GM21381 (cell line): Measurements from ENCODE around the gene UBTD2.
"Not testable (repeated sequence)": the region's sequence is repeated elsewhere in the genome, so short reads cannot be mapped to it uniquely, and the experiment has no call there.

Source experiments
- ATAC-seq: cut with Tn5 transposase; IDR thresholded peaks from one replicate; pipeline ENCODE4 v1.9.1; 2021; ENCODE audit warnings: mild to moderate bottlenecking, moderate library complexity; ENCODE audit not compliant: unreplicated experiment

Gene UBTD2, protein sequence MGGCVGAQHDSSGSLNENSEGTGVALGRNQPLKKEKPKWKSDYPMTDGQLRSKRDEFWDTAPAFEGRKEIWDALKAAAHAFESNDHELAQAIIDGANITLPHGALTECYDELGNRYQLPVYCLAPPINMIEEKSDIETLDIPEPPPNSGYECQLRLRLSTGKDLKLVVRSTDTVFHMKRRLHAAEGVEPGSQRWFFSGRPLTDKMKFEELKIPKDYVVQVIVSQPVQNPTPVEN

GRCh38 chr5:172283020-172283861 is at the start of gene UBTD2:
Gene UBTD2, minus strand, starts transcription at chr5:172283764. Its CDS starts 99 bp downstream, at chr5:172283665.
- peak; percentile 85 for ATAC-seq

GRCh38 chr5:172326901-172327300 is 43.3 kb upstream of the UBTD2 start:
- not testable (repeated sequence) for ATAC-seq

DNA sequence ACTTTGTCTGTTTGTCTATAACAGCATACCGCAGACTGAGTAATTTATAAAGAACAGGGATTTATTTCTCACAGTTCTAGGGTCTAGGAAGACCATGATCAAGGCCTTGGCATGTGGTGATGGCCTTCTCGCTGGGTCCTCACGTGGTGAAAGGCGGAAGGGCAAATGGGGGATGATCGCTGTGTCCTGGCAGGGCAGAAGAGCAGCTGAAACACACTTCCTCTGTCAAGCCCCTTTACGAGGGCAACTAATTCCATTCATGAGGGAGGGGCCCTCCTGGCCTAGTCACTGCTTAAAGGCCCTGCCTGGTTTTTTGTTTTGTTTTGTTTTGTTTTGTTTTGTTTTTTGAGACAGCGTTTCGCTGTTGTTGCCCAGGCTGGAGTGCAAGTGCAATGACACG is 41.9 kb upstream of the UBTD2 start:
- no peak for ATAC-seq

DNA sequence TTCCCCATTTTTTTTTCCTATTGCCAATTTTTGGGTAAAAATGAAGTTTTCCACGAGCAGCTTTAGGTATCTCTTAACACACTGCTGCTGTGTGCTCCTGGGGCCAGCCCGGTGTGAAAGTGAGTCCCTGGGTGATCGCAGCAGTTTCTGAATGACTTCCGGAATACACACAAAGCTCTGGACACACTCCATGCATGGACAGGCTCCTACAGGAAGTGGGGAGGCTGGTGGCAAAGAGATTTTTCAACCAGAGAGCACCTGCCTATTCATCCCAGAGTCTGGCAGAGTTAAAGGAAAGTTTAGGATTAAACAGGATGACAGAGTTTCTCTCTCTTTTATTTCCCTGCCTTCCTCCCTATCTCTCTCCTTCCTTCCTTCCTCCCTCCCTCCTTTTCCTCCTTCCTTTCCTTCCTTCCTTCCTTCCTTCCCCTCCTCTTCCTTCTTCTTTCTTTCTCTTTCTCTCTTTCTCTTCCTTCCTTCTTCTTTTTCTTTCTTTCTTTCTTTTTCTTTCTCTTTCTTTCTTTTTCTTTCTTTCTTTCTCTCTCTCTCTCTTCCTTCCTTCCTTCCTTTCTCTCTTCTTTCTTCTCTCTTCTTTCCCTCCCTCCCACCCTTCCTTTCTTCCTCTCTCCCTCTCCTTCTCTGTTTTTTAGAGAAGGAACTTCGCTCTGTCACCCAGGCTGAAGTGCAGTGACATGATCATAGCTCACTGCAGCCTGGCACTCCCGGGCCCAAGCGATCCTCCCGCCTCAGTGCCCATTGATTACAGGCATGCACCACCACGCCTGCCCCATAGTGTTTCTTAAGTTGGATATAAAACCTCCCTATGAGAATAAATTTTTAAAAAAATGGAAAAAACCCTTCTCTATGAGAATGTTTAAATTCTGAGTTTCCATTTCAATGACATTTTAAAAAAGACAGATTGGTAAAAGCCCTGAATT is 38.7 kb upstream of the UBTD2 start:
- ATAC-seq: no peak

DNA sequence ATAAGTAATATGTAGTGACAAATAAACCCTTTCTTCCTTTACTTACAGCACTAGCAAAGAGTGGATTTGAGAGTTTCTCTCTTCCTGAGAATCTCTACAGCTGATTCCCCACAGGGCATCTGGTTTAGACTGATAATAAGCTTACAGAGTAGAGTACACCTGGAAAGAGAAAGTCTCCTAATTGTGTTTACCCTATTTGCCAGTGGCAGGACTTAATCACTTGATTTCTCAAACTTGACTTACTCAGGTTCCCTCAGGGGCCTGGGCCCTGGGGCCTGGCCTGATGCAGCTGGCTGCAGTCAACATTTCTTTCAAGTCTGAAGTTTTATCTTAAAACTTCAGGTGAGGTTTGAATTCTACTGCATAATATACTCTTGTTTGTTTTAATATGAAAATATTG is 38.0 kb upstream of the UBTD2 start:
- no peak for ATAC-seq

GRCh38 chr5:172319708-172320441 is 36.3 kb upstream of the UBTD2 start:
- ATAC-seq: no peak

- ATAC-seq: no peak
Measured at GRCh38 chr5:172315587-172316493, 32.3 kb upstream of the UBTD2 start.

GRCh38 chr5:172313915-172314314 is 30.4 kb upstream of the UBTD2 start:
- no peak for ATAC-seq

DNA sequence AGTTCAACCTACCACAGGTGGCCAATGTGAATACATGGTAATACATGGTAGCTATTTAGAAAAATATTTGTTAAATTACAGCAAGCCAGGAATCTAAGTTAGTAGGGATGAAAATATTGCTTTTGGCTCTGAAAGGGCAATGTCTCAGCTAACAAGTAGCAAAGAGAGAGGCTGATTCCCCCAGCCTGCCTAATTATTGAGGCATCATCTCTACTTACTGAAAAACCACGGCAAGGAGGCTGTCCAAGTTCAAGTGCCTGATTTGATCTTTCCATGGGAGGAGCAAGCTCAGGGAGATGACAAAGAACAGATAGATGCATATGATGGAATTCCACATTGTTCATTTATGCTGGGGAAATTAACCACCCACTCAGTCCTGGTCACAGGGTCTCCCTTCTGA is 28.7 kb upstream of the UBTD2 start:
- ATAC-seq: no peak

DNA sequence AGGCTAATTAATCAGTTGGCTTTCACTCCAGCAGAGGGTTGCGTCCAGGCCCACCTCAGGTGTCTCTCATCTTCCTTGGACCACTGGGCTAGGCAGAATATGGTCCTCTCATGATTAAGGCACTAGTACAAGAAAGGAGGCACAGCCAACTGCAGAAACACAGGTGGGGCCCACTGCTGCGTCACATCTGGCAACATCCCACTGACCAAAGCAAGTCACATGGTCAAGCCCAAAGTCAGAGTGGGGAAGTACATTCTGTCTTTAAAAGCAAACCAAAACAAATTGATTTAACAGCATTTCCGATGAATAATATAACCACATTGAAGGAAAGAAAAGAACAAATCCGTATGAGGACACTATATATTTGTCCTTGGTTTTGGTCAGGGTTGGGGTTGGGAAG is 28.0 kb upstream of the UBTD2 start:
- ATAC-seq: no peak

- no peak for ATAC-seq
Measured at GRCh38 chr5:172311026-172311425, 27.5 kb upstream of the UBTD2 start.

DNA sequence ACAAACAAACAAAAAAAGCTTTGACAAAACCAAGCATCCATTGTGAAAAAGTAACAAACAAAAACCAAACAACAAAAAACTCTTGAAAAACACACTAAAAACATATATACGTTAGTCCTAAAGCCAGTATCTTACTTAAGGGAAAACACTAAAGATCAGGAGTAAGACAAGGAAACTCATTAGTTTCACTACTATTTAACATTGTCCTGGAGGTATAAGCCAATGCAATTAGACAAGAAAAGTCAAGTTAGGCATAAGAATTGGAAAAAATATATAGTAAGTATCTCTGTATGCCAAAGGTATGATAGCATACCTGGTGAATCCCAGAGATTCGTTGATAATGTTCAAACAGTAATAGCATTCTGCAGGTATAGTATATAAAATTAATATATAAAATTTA is 21.8 kb upstream of the UBTD2 start:
- no peak for ATAC-seq

DNA sequence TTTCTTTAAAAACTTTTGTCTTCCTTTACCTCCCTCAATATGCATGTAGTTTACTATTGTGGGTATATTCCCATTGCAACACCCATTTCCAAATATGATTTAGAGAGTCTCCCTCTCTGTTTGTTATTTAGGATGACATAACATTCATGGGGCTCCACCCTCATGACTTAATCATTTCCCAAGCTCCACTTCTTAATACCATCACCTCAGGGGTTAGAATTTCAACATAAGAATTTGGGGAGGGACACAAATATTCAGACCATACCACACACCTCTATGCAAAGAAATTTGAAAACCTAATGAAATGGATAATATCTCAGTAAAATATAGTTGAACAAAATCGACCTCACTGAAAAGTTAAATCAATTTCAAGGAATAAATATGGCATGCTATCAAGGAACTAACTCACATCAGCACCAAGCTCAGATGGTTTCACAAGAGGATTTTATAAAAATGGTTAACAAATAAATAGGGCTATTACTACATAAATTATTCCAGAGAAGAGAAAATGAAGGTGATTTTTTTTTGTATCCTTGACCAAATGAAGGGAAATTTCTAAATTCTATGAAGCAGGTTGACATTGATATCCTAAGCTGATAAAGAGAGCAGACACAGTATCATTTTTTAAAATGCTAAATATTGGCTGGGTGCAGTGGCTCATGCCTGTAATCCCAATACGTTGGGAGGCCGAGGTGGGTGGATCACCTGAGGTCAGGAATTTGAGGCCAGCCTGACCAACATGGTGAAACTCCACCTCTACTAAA is 20.2 kb upstream of the UBTD2 start:
- ATAC-seq: no peak

- ATAC-seq: no peak
Measured at GRCh38 chr5:172303162-172303561, 19.6 kb upstream of the UBTD2 start.

- no peak for ATAC-seq
Measured at GRCh38 chr5:172302047-172302710, 18.6 kb upstream of the UBTD2 start.

GRCh38 chr5:172299916-172300439 is 16.4 kb upstream of the UBTD2 start:
- ATAC-seq: no peak

DNA sequence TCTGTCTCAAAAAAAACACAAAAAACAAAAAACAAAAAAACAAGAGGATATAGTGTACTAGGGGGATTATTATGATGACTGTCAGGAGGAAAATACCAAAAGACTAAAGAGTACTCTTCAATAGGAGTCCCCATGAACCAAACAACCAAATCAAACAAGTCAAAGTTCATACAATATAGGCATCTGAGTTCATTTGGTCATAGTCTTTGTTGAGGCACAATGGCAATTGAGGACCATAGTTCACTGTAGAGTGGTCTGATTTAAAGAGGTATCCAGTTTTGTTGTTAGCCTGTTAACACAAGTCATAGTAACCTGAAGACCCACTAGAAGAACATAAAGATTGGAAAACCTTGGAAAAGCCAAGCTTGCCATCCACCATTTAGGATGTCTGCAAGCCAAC is 11.3 kb upstream of the UBTD2 start:
- ATAC-seq: no peak

- no peak for ATAC-seq
Measured at GRCh38 chr5:172293745-172294342, 10.3 kb upstream of the UBTD2 start.
